UCSD-AML1 (cell line): Measurements from ENCODE around the gene RETREG1.
"Not testable (repeated sequence)": the region's sequence is repeated elsewhere in the genome, so short reads cannot be mapped to it uniquely, and the experiment has no call there.

Experiments used
- DNase-seq: peaks from one replicate; lab custom pipeline; 2025; ENCODE audit not compliant: unreplicated experiment; lab: John Stamatoyannopoulos, UW

The RETREG1 gene

DNA sequence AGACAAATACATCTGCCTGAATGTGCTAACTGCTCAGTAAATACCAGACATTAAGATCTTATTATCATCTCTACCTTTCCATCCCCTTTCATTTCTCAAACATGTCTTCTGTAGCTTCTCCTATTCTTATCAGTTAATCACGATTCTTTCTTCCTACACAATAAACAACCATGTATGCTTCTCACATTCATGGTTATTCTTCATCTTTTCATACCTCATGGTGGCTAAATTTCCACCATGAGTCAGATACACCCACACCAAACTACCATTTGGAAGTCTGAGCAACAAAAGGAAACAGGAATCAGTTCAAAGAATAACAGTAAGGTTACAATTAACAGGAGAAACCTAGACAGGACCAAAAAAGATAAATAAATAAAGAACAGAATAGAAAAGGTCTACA lies 158.9 kb downstream of the RETREG1 start:
- no peak for DNase-seq

GRCh38 chr5:16457451-16457850 lies 159.3 kb downstream of the RETREG1 start:
- no peak for DNase-seq

- DNase-seq: no peak
Observed at GRCh38 chr5:16456103-16456832, 160.5 kb downstream of the RETREG1 start.

GRCh38 chr5:16455668-16456067 lies 161.1 kb downstream of the RETREG1 start:
- no peak for DNase-seq

DNA sequence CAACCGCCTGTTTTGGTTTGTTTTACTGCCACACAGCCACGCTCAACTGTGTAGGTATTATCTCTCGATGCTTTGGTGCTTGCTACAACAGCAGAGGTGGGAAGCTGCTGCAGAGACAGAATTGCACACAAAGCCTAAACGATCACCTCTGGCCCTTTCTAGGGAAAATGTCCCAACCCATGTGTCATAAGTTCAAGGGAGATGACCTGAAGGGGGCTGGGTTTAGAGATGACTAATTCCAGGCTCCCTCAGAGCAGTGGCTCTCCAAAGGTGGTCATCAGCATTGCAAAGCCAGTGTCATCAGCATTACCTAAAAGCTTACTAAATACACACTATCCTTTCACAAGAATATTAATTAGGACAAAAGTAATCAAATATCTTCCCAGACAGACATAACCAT lies 162.1 kb downstream of the RETREG1 start:
- DNase-seq: no peak

- no peak for DNase-seq
Observed at GRCh38 chr5:16453609-16454008, 163.2 kb downstream of the RETREG1 start.

DNA sequence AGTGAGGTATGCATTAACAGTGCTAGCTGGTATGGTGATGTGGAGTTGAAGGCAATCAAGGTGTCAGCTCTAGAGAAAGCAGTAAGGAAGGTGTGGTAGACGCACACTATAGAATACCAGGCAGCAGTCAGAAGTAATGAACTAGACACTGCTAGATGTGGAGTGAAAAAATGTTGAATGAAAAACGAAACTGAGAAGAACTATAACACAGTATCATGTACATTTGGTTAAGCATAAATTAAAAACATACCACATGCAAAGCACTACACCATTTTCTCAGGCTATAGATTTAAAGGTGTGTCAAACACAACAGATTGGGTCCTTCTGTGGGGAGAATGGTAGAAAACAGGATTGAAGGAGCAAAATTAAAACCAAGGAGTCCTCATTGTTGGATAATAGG lies 166.6 kb downstream of the RETREG1 start:
- no peak for DNase-seq

GRCh38 chr5:16446993-16447392 lies 169.8 kb downstream of the RETREG1 start:
- no peak for DNase-seq

- DNase-seq: no peak
Observed at GRCh38 chr5:16437977-16438376, 178.8 kb downstream of the RETREG1 start.

GRCh38 chr5:16436065-16436682 lies 180.6 kb downstream of the RETREG1 start:
- DNase-seq: not testable (repeated sequence)

DNA sequence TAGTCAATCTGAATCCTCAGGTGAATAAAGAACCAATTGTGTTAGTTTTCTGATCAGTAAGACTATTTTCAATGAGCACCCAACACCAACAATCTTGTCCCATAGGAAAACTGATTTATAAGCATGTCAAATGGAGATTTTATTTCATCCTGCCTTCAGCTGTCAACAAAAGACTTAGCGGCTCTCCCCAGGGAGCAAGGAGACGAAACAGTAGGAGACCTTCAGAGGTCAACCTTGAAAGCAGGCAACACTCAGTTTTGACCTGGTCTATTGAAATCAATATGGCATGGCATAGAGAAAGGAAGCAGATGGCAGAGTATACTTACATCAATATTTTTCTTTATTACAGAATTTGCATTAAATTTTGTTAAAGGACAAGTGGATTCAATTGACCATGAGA lies 185.3 kb downstream of the RETREG1 start:
- no peak for DNase-seq

- no peak for DNase-seq
Observed at GRCh38 chr5:16430349-16431089, 186.3 kb downstream of the RETREG1 start.

GRCh38 chr5:16428359-16428758 lies 188.4 kb downstream of the RETREG1 start:
- DNase-seq: no peak

DNA sequence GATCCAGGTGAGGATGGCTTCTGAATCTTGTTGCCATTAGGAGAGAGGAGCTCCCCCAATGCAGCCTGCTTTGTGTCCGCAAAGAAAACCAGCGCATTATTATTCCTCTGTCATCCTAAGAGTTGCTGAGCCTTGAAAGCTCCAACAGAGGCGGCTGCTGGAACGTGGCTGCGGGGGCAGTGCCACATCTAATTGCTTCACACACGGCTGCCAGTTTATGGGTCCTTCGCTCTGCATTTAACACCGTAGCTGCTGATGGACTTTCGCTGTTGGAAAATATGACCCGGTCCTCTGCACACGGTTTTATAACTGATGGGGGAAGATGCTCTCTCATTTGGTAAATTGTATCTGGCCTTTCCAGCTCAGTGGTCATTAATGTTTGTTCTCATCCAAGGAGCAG lies 189.2 kb downstream of the RETREG1 start:
- no peak for DNase-seq
